Endothelial cell of umbilical vein (primary cell): ENCODE measurements around the gene NAP1L4.

Experiments used
- CTCF ChIP-seq, 2 donors: IDR thresholded peaks; 1 replicate in 1 of 2; 2 replicates in 1 of 2; pipeline ENCODE4 v1.5.1; 2011; ENCODE audit warnings: low read length in 2 of 2, mild to moderate bottlenecking in 2 of 2, moderate library complexity in 2 of 2, control low read depth in 1 of 2, inconsistent platforms in 1 of 2, low read depth in 1 of 2; ENCODE audit not compliant: insufficient read depth in 1 of 2; ENCODE audit errors: extremely low read depth in 1 of 2
- EZH2 ChIP-seq: IDR thresholded peaks from 2 replicates; pipeline ENCODE4 v1.6.1; 2012; ENCODE audit warnings: borderline replicate concordance, low read depth, mild to moderate bottlenecking, moderate library complexity, low read length, inconsistent platforms; ENCODE audit not compliant: severe bottlenecking
- FOS ChIP-seq: IDR thresholded peaks from 2 replicates; pipeline ENCODE4 v1.6.1; 2011; ENCODE audit warnings: mild to moderate bottlenecking, low read length, moderate library complexity, borderline replicate concordance; ENCODE audit not compliant: insufficient read depth
- GATA2 ChIP-seq: IDR thresholded peaks from 2 replicates; pipeline ENCODE4 v1.7.0; 2011; ENCODE audit warnings: low read depth, mild to moderate bottlenecking, moderate library complexity, mixed read lengths, low read length; ENCODE audit not compliant: insufficient read length, insufficient read depth
- JUN ChIP-seq: IDR thresholded peaks from 2 replicates; pipeline ENCODE4 v1.6.1; 2011; ENCODE audit warnings: borderline replicate concordance, low read depth; ENCODE audit not compliant: insufficient read length, insufficient read depth
- MAX ChIP-seq: IDR thresholded peaks from 2 replicates; pipeline ENCODE4 v1.6.1; 2011; ENCODE audit not compliant: insufficient read depth, insufficient read length
- MYC ChIP-seq: IDR thresholded peaks from one replicate; pipeline ENCODE4 v1.6.1; 2011; ENCODE audit warnings: mild to moderate bottlenecking, low read depth, low read length
- POLR2A ChIP-seq: IDR thresholded peaks from 2 replicates; pipeline ENCODE4 v1.6.1; 2012; ENCODE audit warnings: low read depth, mild to moderate bottlenecking, control low read depth, low read length
- POLR2AphosphoS5 ChIP-seq: IDR thresholded peaks from 2 replicates; pipeline ENCODE4 v1.6.1; 2012; ENCODE audit warnings: low read depth, mild to moderate bottlenecking, control low read depth, low read length, moderate library complexity; ENCODE audit not compliant: insufficient read depth

GRCh38 chr11:2914455-2915195, 77.5 kb downstream of the NAP1L4 start:
- TF ChIP-seq CTCF (IDR thresholded peaks at IDR 0.05; ENCODE audit: extremely low read depth in 1 of 2, insufficient read depth in 1 of 2, low read depth in 1 of 2, low read length in 2 of 2) (no peak), POLR2A (no peak), POLR2AphosphoS5 (no peak), MYC (no peak), EZH2 (no peak), MAX (no peak), JUN (no peak), FOS (no peak), GATA2 (no peak)
